Stimulated activated CD8-positive, alpha-beta memory T cell treated with anti-CD3 and anti-CD28 coated beads, Interleukin-12 subunit alpha, Interleukin-12 subunit beta, amount 100 ng/mL, for 1 hour (primary cell): ENCODE measurements around the gene AP4B1.
A peak's percentile ranks its signal among the peaks of the same experiment; 100 is the strongest.

Source experiments
- DNase-seq: peaks from one replicate; pipeline ENCODE4 v3.0.0-alpha.2; 2020; ENCODE audit warnings: low read depth

AP4B1 gene

DNA sequence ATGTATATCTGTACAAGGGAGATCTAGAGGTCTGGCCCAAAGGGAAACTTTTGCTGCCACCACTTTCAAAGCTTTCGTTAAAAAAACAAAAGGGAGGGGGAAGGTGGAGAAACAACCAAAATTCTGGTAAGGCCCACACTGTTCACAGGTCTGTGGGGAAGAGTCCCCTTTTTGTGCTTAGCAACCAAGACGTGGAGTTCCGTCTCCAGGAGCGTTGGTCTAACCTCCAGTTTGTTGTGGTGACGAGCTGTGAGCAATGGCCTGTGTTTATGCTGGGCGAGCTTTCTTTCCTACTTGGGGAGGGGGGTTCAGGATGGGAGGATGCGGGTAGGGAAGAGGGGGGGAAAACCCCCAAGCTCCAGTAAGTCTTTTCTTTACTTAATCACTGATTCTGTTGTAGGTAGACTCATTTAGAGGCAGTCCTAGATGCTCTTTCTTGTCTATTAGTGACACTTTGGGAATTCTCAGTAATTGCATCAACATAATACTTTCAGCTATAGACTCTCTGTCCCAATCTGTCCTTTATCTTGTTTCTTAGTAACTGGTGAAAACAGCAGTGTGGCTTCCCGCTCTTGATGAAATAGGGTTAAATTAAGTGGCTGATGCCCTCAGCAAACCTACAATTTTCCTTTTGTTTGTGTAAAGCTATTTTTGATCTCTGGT, 26.0 kb upstream of the AP4B1 start:
- DNase-seq, result peak; percentile 63

DNA sequence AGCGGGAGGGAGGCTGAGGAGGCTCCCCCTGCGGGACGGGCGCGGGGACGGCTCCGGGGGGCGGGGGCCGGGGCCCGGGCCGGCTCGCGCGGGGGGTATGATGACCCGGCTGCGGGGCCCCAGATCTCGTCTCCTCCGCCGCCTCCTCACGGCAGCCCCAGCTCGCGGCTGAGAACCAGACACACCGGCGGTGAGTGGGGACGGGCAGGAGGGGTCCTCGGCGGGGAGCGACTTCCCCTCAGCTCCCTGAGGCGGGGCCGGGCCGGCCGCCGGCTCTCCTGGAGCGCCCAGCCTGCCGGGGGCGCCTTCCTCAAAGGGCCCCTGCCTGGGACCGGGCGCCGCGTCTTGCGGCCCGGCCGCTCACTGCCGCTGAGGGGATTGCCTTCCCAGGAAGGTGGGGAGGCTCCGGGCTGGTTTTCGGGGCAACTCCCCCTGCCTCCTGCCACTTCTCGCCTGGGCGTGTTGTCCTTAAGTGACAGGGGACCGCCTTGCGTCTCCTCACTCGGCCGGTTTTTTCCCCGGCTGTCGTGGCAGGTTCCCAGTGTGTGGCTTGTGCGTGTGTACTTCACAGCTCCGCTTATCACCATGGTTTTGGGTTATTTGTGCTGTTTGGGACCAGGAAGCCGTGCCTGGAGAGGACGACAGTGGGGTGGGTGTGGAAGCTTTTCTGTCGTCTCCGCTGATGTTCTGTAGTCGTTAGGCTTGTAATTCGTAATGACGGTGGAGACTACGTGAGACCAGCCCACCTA, 25.3 kb upstream of the AP4B1 start:
- DNase-seq, result peak; percentile 47

DNA sequence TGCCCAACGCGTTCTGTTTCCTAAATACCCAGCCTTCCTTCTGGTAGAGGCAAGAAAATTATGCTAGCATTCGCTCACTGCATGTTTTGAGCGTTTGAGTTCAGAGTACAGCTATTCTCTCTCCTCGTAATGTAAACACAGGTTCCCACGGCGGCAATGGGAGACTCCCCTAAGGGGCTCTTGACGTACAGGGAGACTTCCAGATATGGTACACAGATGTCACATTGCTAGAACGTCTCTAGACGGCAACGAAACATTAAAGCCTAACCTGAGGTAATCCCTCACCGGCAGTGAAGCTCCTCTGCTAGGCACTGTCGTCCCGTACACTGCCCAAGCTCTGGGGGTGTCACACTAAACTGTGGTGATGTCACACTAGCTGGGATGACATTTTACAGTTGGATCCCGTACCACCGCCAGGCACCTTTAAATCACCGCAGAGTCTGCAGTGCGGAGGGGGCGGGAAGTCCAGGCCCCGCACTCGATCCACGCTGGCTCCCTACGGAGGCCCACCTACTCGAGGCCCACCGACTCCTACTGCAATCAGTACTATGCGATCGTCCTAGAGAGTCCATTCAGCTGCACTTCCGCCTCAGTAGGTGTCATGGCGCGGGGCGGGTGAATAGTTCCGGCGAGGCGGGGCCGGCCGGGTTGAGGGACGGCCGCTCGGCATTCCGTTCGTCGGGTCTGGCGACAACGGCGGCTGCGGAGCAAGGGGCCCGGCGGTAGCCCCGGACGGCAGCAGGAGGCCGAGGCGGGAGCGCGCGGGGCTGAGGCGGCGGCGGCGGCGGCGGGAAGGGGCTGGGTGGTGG, 24.5 kb upstream of the AP4B1 start, which contains the start of gene HIPK1:
Gene HIPK1 (plus strand): TSS at position 384 of the 809 bp plus-strand sequence.
- DNase-seq, result peak; percentile 86

DNA sequence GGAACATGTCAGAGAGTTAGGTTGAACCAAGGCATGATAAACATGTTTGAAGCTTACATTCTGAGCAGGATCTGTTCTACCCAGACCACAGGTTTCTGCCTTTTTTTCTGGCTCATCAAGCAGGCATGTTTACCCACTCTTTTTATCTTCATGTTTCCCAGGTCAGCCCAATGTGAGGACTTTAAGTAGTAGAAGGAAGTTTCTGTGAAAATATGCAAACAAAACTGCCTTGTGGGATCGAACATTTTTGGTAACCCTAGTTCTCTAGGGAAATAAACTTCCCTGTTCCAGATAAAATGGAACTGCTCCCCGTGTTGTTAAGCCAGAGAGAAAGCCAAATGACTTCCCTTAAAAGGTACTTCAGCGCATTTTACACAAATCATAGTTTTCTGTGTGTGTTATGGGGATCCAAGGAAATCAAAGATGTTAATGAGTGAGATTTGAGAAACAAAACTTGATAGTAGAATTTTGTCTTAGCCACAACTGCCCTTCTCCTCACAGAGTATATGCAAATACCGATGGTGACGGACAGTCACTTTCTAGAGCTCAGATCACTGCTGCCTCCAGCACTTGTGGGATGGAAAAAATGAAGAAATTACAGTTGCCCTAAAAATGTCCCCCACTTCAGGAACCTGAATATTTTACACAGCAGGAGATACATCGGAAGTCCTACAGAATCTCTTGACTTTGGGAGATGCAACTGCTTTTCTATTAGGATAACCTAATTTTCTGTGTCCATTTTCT, 23.8 kb upstream of the AP4B1 start:
- DNase-seq, result no peak

DNA sequence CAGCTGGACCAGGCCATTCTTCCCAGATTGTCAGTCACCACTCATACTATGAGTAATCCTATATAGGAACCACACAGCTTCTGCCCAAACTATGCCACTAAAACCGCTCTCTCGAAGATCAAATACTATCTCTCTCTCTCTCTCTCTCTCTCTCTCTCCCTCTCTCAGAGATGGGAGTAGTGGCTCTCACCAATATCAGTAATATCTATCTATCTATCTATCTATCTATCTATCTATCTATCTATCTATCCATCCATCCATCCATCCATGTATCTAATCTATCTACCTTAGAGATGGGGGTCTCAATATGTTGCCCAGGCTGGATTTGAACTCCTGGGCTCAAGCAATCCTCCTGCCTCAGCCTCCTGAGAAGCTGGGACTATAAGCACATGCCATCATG, 19.9 kb upstream of the AP4B1 start:
- DNase-seq, result no peak

DNA sequence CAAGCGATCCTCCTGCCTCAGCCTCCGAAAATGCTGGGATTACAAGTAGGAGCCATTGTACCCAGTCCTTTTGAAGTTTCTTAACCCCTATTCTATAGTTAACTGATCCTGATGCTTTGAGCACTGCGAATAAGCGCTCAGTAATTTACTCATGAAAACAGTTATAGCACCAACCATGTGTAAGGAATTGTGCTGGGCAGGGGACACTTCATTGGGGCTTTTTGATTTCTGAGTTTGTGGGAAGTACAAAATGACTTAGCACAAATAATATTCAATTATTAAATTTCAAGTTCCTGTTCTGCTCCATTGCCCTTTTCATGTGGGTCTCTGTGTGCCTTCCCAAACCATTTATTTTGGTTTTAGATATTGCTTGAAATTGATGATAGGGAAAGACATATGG, 18.4 kb upstream of the AP4B1 start:
- no peak for DNase-seq

DNA sequence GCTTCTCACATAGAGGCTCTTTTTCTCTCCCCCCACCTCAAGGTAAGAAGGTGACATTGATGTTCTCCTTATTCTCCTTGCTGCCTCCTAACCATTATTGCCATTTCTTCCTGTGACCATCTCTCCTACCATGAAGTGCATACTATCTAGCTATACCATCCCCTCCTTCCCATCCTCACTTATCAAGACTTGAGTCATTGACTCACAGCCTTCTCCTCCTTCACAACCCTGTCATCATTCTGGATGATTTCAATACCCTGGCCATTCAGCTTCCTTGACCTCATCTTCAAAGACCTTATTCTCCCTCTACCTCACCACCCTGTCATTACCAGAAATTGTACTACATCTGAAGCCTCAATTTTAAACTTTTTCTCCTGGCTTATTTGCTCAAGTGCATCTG, 13.6 kb upstream of the AP4B1 start:
- DNase-seq, result no peak

DNA sequence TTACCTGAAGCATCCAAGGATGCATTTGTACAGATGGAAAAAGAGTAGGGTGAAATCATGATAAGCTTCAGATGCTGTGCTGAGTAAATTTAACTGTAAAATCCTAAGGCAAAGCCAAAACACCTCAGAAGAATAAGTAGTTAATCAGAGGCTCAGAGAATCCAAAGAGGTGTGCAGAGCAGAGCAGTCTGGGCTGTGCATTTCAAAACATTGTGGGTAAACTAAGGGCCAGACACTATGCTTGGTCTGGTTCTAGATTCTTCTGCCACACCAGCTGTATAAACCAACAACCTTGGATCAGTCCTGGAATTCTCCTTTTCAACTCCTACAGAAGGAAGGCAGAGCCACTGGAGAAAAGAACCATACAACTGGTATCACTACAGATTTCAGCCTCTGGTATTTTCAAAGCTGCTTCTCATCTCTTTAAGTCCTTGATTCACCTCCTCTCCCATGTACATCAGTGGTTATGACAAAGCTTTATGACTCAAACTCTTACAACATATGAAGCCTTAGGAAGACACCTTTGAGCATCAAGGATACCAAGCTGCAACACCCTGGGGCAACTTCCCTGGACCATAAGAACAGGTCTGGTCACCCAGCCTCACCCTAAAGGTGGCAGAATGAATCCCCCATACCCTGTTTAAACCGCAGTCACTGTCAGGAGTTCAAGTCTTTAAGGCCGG, 12.9 kb upstream of the AP4B1 start:
- DNase-seq, result no peak

DNA sequence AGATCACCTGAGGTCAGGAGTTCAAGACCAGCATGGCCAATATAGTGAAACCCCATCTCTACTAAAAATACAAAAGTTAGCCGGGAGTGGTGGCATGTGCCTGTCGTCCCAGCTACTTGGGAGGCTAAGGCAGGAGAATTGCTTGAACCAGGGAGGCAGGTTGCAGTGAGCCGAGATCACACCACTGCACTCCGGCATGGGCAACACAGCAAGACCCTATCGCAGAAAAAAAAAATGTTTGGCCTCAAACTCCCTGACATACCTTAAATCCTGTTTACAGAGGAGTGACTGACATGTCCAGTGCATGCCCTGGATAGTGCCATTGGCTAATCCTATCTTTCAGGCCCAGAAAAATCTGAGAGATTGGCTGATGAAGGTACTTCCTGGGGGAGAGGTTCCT, 12.4 kb upstream of the AP4B1 start:
- DNase-seq, result no peak

DNA sequence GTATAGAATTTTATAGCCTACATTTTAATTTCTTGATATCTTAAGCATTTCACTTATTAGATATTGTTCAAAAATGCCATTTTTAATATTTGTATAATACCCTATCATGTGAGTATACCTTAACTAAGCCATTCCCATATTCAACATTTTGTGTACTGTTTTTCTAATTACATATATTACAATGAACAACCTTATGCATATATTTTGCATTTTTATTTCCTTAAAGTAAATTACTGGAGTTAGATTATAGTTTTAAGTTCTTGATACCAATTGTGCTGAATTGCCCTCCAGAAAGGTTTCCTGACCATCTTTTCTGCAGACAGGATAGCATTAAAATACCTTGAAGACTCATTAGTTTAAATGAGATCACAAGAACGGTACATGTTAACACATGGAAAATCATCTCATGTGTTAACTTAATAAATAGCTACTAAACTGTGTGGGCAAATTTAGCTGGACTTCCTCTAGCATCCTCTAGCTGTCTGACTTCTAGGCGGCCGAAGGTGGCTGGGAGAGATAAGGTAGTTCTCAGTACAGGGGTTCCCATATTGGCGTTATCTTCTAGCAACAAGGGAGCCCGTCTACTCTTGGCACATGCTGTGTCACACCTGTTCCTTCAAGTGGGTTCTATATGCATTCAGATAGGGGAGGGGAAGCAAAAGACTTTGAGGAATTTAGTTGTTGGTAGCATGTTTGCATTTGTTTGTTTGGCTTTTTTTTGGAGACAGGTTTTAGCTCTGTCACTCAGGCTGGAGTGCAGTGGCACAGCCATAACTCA, 9.5 kb upstream of the AP4B1 start:
- DNase-seq, result no peak

DNA sequence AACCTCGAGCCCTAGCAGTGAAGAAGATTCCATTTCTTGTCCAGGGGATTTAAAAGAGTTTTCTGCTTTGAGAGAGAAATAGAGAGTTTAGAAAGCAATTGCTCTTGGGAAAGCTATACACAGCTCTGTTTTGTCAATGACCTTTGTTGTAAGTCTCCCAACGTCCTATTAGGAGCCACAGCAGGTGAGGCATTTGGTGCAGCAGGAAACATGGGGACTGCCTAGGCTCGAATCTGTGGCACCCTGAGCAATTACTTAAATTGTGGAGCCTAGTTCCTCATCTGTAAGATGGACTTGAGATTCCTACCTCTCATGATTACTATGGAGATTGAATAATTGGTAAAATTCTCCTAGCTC, 8.7 kb upstream of the AP4B1 start:
- no peak for DNase-seq

DNA sequence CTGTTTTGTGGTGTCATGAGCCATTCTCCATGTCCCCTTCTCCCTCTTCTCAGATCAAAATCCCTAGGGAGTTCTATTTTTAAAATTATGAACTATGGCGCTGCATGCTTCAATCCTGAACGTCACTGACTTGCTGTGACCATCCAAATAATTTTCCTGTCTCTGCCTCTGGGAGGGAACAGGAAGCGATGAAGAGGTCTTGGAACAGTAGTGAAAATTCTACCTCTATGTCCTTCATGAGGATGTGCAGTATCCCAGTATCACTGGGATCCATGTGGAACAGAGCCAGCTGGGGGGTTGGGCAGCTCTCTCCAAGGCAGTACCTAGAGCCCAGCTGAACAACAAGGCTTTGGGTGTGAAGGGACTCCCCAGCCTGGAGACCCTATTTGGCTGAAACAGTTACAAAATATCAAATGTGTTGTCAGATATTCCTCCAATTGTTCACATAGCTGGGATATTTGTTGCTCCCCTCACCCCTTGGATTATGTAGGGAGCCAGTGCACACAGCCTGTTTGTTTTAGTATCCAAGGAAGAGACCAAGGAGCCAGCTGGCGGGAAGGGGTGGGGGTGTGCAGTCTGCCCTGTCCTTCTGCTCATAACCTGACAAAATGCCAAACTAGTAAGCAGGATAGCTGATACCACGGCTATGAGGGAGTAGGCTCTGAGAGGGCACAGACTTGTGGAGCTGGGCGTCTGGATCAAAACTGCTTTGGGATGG, 8.2 kb upstream of the AP4B1 start:
- no peak for DNase-seq

DNA sequence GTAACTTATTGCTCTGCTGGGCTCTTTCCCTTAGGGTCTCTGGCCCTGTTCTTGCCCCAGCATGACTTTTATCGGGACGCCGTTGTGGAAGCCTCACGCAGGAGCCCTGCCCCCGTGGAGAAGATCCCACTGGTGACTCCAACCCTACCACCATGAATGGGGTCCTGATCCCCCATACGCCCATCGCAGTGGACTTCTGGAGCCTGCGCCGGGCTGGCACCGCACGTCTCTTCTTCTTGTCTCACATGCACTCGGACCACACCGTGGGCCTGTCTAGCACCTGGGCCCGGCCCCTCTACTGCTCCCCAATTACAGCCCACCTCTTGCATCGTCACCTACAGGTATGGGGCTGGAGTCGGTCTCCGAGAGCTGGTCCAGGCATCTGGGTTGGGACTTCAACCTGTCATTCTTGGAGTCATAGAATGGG, 849 bp upstream of the AP4B1 start:
- no peak for DNase-seq

DNA sequence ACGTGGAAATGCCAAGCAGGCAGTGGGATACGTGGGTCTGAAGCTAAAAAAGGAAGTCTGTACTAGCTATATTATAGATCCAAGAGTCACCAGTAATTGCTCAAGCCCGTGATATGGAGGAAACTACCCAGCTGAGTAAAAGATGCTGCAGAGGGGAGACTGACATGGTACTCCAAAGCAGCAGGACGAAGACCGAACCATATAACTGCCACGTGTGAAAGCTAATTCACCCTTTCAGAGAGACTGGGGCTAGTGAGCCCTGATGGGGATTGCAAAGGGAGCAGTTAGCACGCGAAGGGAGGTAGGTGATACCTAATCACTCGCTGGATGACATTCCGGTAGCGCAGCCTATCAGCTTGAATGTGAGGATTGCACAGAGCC, 316 bp downstream of the AP4B1 start:
- DNase-seq, result no peak

DNA sequence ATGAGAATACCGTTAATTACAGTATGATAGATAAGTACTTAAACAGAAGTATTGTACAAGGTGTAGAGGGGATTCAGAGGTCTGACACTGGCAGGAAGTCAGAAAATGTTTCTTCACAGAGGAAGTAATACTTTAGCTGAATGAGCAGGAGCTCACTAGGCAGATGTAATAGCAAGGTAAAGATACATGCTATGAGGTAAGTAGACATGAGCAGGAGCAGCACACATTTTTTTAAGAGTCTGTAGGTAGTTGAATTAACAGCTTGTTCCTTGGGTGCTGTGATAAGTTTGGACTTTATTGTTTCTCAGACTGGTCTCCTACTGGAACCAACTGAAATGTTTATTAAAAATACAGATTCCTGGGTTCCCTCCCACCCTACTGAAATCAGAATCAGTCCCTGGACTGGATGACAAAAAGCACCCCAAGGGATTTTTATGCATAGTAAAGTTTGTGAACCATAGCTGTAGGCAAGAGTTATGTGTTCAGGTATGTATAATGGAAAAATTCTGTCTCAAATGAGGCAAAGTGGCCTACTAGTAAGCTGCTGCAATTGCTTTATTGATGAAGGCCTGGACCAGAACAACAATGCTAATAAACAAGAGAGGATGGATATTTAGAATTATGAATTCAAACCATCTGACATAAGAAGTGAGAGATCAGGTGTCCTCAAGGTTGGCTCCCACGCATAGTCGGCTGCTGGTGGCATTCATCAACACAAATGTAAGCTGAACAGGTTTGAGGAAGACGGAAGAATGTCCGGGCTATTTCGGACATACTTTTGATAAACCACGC, 902 bp downstream of the AP4B1 start:
- no peak for DNase-seq

DNA sequence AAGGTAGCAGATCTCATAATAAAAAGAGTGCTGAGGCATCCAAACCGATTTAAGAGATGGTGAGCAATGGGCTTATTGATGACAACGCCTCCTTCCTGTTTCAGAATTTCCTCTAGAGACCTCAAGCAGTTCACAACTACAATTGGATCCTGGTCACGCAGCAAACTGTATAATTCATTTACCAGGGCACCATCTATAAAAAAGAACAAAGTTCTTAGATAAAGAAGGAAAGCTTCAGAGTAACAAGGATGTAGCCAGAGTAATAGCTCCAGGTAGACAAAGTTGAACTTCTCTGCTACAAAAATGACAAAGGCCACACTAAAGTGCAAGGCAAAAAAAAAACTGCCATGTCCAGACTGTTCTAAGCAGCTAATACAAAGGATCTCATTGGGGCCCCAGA, 3.4 kb downstream of the AP4B1 start:
- DNase-seq, result no peak

DNA sequence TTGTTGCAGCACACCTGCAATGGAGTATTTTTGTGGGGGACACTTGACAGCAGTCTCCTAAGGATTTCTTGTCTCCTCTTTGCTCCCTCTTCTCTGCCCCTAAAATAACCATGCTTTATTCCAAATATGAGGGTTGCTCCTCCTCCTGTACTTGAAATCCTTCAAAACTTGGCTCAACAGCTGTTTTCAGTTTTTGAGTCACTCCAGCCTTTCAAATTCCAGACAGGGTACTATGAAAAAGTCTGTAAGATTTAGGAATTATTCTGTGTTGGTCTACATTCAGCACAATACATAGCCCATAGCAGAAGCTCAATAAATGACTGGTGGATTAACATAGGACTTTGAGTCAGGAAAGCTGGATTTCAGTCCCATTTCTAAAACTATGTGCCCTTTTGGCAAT, 5.5 kb downstream of the AP4B1 start:
- no peak for DNase-seq

DNA sequence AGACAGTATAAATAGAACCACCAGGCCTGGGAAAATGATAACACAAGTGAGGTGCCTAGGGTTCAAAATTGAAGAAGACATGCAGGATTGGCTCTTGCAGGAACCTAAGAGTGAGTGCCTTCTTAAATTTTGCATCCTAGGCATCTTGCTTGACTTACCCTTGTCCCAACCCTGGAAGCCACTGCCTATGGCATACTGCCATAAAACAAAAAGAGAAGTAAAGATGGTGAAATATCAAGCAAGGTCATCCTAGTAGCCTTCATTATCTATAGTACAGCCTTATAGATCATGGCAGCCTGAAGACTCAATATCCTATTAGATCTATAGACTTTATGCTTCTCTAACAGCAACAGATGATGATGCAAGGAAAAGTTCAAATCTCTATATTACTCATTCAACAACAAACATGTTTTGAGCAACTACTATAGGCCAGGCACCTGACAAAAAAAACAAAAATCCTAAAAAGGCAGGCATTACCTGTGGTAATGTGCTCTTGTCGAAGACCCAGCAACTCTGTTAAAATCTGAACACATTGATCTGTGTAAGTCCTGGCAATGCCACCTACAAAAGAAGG, 6.3 kb downstream of the AP4B1 start:
- no peak for DNase-seq

DNA sequence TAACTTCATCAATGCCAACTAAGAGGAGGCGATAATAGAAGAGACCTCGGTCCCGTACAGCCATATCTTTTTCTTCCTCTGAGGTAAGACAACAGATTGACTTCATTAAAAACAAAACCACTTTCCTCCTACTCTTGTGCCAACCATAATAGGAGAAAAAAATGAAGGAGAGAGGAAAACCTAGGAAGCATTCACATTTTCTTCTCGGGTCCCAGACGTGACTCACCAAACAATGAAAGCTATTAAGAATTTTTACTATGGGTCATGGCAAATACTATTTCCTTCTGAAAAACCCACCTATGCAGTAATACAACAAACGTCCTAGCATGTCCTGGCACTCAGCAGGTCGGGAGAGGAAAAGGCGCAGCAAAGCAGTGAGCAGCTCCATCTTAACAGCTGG, 8.6 kb downstream of the AP4B1 start:
- no peak for DNase-seq
